K562 (cell line): ENCODE data around the gene TRIM44. TPM values are rescaled to one million over a fixed set of nuclear protein-coding genes. Genes with fewer than 3 reads are reported as not detected.

Source experiments
- ARID1B ChIP-seq: fragments of 450-650 bp; IDR thresholded peaks from 2 replicates; pipeline ENCODE4 v1.6.1; 2016; ENCODE audit warnings: antibody characterized with exemption, mild to moderate bottlenecking, inconsistent platforms
- CBFA2T3 ChIP-seq: fragments of 450-650 bp; IDR thresholded peaks from 2 replicates; pipeline ENCODE4 v1.6.1; 2017
- CLOCK ChIP-seq: fragments of 250-450 bp; sonication (Bioruptor Pico); IDR thresholded peaks from 2 replicates; pipeline ENCODE4 v1.4.0; 2020; ENCODE audit warnings: mild to moderate bottlenecking, moderate library complexity, borderline replicate concordance
- DMBX1 ChIP-seq: fragments of 250-450 bp; sonication (Bioruptor Pico); IDR thresholded peaks from 2 replicates; pipeline ENCODE4 v1.8.0; 2022; ENCODE audit warnings: inconsistent platforms, mild to moderate bottlenecking, moderate library complexity, borderline replicate concordance
- E2F6 ChIP-seq, 2 experiments: IDR thresholded peaks; 2 replicates each; pipeline ENCODE4 v1.6.1; 2011; ENCODE audit warnings: borderline replicate concordance in 1 of 2, control low read depth in 1 of 2, low read depth in 1 of 2, low read length in 1 of 2, mild to moderate bottlenecking in 1 of 2, mixed read lengths in 1 of 2, moderate library complexity in 1 of 2; ENCODE audit not compliant: insufficient read depth in 1 of 2, insufficient read length in 1 of 2, poor library complexity in 1 of 2, severe bottlenecking in 1 of 2; ENCODE audit errors: extremely low read depth in 1 of 2
- GABPB1 ChIP-seq: sonication (generic); formaldehyde crosslinking; IDR thresholded peaks from 2 replicates; pipeline ENCODE4 v1.8.0; 2022; ENCODE audit warnings: mild to moderate bottlenecking, missing genetic modification reagents
- HLTF ChIP-seq: fragments of 450-650 bp; IDR thresholded peaks from 2 replicates; pipeline ENCODE4 v1.6.1; 2016
- MAFK ChIP-seq: IDR thresholded peaks from 2 replicates; pipeline ENCODE4 v1.6.1; 2011; ENCODE audit warnings: low read length, improper control_type of control experiment
- PCBP2 ChIP-seq: fragments of 200-400 bp; formaldehyde crosslinking; IDR thresholded peaks from 2 replicates; pipeline ENCODE4 v1.6.1; 2018; ENCODE audit warnings: low read length, low read depth, mild to moderate bottlenecking, moderate library complexity; ENCODE audit not compliant: poor library complexity, severe bottlenecking
- POLR2A ChIP-seq: fragments of 450-650 bp; conservative IDR thresholded peaks from 2 replicates; pipeline ENCODE4 v1.6.1; 2016
- RBFOX2 ChIP-seq: fragments of 200-400 bp; formaldehyde crosslinking; IDR thresholded peaks from 2 replicates; pipeline ENCODE4 v1.6.1; 2017; ENCODE audit warnings: low read depth, mild to moderate bottlenecking, low read length, moderate library complexity
- ZNF140 ChIP-seq: fragments of 250-450 bp; sonication (Bioruptor Pico); IDR thresholded peaks from 2 replicates; pipeline ENCODE4 v1.8.0; 2021; ENCODE audit warnings: moderate library complexity, mild to moderate bottlenecking, inconsistent platforms
- ZNF354B ChIP-seq: fragments of 250-450 bp; sonication (Bioruptor Pico); IDR thresholded peaks from 2 replicates; pipeline ENCODE4 v1.4.0; 2020
- ZNF584 ChIP-seq: fragments of 200-800 bp; sonication (Bioruptor generic); IDR thresholded peaks from 2 replicates; pipeline ENCODE4 v1.6.1; 2016; ENCODE audit warnings: low read depth, mild to moderate bottlenecking, missing genetic modification characterization, missing compliant biosample characterization
- ZNF589 ChIP-seq: fragments of 200-800 bp; sonication (Bioruptor generic); IDR thresholded peaks from 2 replicates; pipeline ENCODE4 v1.6.1; 2016; ENCODE audit warnings: low read depth, missing genetic modification characterization, missing compliant biosample characterization
- ZNF699 ChIP-seq: fragments of 250-450 bp; sonication (Bioruptor Pico); IDR thresholded peaks from 2 replicates; pipeline ENCODE4 v1.8.0; 2021; ENCODE audit warnings: mild to moderate bottlenecking, moderate library complexity; ENCODE audit not compliant: insufficient replicate concordance
- polyA plus RNA-seq, 8 experiments: library from polyadenylated mRNA; depleted of rRNA in 4 of 8; stranded (reverse) in 5 of 8; unstranded in 3 of 8; fragments of >200 nt; fragmentation: Nextera tagmentation in 2 of 8; fragmentation: Illumina TruSeq in 1 of 8; extraction: Ambion mirVana in 2 of 8; extraction: Trizol in 1 of 8; gene quantifications; 2 replicates each; pipeline versions ENCODE4 v1.2.1 to v1.2.3, GENCODE V29; 2011 to 2014; ENCODE audit warnings: inconsistent platforms in 1 of 8, missing spikeins in 1 of 8
- total RNA-seq, 7 experiments: library from RNA; depleted of rRNA in 6 of 7; stranded (reverse); fragments of >200 nt in 6 of 7; fragmentation: Illumina TruSeq in 2 of 7; extraction: Trizol in 2 of 7; gene quantifications; 2 replicates each; pipeline versions ENCODE4 v1.2.1 to v1.2.3, GENCODE V29; 2011 to 2021; ENCODE audit warnings: low replicate concordance in 1 of 7
- TF ChIP-seq, protein P1 (sequence below): fragments of 450-650 bp; IDR thresholded peaks from 2 replicates; pipeline ENCODE4 v1.7.0; 2016; ENCODE audit warnings: borderline replicate concordance
- TF ChIP-seq, protein P2 (sequence below): fragments of 450-650 bp; IDR thresholded peaks from 2 replicates; pipeline ENCODE4 v1.6.1; 2016; ENCODE audit warnings: mild to moderate bottlenecking

Gene TRIM44
- total and polyA plus RNA-seq, 9 of the 15 experiments (the other 6 are each of a cell fraction or from before 2014, with no cell fraction given) = 8.3 to 105 (median 37.2) TPM

- TF ChIP-seq E2F6 (IDR thresholded peaks at IDR 0.05; ENCODE audit: borderline replicate concordance in 1 of 2, extremely low read depth in 1 of 2, insufficient read depth in 1 of 2, insufficient read length in 1 of 2, low read depth in 1 of 2, low read length in 1 of 2, poor library complexity in 1 of 2, severe bottlenecking in 1 of 2) (peak in 1 of 2 experiments; percentile 77), HLTF (no peak), ARID1B (no peak), RBFOX2 (peak; percentile 42), ZNF584 (CRISPR knock-in tag) (no peak), CBFA2T3 (no peak), MAFK (no peak), ZNF699 (CRISPR knock-in tag) (no peak), ZNF140 (CRISPR knock-in tag) (no peak), POLR2A (no peak), GABPB1 (CRISPR knock-in tag) (0 out of 2 replicates have a peak, but pooled peaks have one; percentile 51), ZNF589 (no peak), DMBX1 (CRISPR knock-in tag) (no peak), ZNF354B (CRISPR knock-in tag) (no peak), CLOCK (CRISPR knock-in tag) (no peak), PCBP2 (no peak)
- TF ChIP-seq, protein P1, sequence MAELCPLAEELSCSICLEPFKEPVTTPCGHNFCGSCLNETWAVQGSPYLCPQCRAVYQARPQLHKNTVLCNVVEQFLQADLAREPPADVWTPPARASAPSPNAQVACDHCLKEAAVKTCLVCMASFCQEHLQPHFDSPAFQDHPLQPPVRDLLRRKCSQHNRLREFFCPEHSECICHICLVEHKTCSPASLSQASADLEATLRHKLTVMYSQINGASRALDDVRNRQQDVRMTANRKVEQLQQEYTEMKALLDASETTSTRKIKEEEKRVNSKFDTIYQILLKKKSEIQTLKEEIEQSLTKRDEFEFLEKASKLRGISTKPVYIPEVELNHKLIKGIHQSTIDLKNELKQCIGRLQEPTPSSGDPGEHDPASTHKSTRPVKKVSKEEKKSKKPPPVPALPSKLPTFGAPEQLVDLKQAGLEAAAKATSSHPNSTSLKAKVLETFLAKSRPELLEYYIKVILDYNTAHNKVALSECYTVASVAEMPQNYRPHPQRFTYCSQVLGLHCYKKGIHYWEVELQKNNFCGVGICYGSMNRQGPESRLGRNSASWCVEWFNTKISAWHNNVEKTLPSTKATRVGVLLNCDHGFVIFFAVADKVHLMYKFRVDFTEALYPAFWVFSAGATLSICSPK = no peak
- TF ChIP-seq, protein P2, sequence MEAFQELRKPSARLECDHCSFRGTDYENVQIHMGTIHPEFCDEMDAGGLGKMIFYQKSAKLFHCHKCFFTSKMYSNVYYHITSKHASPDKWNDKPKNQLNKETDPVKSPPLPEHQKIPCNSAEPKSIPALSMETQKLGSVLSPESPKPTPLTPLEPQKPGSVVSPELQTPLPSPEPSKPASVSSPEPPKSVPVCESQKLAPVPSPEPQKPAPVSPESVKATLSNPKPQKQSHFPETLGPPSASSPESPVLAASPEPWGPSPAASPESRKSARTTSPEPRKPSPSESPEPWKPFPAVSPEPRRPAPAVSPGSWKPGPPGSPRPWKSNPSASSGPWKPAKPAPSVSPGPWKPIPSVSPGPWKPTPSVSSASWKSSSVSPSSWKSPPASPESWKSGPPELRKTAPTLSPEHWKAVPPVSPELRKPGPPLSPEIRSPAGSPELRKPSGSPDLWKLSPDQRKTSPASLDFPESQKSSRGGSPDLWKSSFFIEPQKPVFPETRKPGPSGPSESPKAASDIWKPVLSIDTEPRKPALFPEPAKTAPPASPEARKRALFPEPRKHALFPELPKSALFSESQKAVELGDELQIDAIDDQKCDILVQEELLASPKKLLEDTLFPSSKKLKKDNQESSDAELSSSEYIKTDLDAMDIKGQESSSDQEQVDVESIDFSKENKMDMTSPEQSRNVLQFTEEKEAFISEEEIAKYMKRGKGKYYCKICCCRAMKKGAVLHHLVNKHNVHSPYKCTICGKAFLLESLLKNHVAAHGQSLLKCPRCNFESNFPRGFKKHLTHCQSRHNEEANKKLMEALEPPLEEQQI = no peak
Measured at GRCh38 chr11:35619116-35619854, 43.3 kb upstream of the TRIM44 start (continued).
